Islet of Langerhans (tissue), 1 donor: ENCODE measurements around the gene ACSF2.
"Not testable (repeated sequence)": the region's sequence is repeated elsewhere in the genome, so short reads cannot be mapped to it uniquely, and the experiment has no call there.

ENCODE experiments used
- FAIRE-seq: peaks from one replicate; lab custom pipeline; 2011; peaks lifted over from hg19 to GRCh38; lab: Jason Lieb, UNC

The ACSF2 gene

GRCh38 chr17:50407921-50408320 is 18.1 kb upstream of the ACSF2 start:
- no peak for FAIRE-seq

DNA sequence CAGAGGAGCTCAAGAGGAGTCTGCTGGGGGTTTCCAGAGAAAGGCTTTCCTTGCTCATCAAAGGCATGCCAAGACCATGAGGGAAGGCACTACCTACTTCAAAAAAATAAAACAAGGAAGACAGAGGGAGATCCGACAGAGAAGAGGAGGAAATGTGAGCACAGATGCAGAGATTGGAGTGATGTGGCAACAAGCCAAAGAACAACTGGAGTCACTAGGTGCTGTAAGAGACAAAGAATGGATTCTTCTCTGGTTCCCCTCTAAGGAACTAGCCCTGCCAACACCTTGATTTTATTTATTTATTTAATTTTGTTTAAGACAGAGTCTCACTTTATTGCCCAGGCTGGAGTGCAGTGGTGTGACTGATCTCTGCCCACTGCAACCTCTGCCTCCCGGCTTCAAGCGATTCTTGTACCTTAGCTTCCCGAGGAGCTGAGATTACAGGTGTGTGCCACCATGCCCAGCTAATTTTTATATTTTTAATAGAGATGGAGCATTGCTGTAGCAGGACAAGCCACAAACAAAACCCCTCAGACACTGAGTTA is 13.8 kb upstream of the ACSF2 start:
- no peak for FAIRE-seq

- no peak for FAIRE-seq
Measured at GRCh38 chr17:50414808-50415207, 11.2 kb upstream of the ACSF2 start.

DNA sequence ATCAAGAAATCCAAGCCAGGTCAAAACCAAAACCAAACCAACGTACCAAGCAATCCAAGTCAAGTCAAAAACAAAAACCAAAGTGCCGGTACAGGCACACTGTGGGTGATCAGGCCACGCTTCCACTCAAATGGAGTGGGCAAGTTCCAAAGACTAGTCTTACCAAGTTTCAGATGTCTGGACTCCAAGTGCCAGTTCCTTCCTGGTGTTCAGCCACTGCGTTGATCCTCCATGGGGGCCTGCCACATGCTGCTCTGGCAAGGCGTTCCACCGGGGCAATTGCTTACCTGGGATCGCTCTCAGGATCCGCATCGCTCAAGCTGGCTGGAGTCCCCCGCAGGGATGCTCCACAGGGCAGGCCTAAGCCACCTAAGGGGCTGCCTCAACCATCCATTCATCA is 6.4 kb upstream of the ACSF2 start:
- not testable (repeated sequence) for FAIRE-seq

GRCh38 chr17:50420419-50421112 is 5.5 kb upstream of the ACSF2 start:
- no peak for FAIRE-seq

GRCh38 chr17:50421308-50422051 is 4.5 kb upstream of the ACSF2 start:
- no peak for FAIRE-seq

- FAIRE-seq: no peak
Measured at GRCh38 chr17:50422738-50423137, 3.3 kb upstream of the ACSF2 start.

DNA sequence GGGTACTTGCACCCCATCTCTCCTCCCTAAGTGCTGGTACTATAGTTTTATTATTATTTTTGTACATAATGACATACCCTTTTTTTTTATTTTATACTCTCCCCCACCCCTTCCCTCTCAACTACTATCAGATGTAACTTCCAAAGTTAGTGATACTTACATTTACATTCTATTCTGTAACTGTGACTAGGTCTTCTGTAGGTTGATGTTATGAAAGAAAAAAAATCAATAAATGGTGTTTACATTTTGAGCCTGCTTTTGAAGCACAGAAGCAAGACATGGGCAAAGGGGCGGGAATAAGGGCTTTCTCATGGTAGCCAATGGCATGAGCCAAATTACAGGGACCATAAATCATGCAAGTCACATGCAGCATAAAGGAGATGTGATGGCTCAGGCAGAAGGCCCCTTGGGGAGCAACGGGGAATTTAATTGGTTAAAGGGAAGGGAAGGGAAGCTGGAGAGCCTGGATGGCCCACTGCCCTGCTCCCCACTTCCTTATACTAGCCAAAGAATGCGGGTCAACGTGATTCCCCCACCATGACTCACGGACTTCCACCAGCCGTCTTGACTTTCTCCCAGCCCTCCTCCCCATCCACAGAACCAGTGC is 2.4 kb upstream of the ACSF2 start:
- no peak for FAIRE-seq

DNA sequence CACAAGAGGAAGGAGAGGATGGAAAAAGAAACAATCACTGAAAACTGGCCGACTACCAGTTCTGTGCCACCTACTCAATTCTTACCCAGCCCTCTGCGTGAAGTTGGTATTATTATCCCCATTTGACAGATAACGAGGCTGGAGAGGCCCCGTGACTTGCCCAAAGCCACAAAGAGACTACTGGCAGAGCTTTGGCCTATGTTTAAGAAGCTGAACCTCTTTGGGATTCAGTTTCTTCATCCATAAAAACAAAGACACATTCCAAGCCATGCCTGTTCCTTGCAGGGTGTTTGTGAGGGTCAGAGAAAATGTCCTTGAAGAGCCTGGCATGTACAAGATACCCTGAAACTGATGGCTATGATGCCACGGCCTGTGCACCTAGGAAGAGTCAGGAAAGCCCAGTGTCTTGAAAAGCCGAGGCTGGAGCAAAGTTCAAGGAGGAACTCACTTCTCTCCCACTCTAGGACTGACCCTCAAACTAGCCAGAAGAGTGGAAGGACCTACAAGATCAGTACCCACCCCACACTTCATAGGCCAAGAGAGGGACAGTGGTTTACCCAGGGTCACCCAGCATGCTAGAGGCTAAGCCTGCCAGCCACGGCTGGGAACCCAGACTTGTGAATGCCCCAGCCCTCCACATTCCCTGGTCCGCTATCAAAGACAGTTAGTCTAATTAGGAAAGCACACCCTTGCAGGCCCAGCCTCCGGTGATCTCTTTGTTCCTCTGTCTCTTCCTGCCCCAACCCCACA is 1.6 kb upstream of the ACSF2 start:
- FAIRE-seq: no peak

DNA sequence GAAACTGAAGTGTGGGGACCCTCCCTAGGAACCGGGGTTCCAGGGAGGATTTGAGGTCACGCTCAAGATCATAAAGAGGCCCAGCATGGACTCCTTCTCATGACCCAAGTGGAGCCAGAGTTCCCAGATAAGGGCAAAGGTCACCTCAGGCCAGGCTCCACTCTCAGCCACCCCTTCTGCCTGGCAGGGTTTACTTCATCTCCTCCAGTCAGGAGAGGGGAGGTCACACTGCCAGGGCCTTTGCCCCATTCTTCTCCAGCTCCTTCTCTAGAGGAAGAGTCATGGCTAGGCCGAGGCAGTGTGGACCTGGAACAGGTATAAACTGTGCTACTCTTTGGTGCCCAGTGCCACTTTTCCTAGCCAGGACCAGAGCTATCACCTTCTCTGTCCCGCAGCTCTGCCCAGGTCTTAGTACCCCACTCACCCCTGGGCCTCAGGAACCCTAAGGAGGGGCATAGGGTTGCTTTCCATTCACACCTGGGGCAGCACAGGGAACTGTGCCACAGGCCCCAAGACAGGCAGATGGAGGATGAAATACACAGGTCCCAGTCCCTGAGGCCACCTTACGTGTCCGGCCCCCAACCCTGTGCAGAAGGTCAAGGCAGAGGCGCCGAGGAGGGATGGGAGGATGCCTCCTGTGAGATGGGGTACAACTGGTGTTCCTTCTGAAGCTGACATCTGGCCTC is 879 bp upstream of the ACSF2 start:
- FAIRE-seq: no peak

GRCh38 chr17:50426472-50426782 is 409 bp downstream of the ACSF2 start:
- no peak for FAIRE-seq

DNA sequence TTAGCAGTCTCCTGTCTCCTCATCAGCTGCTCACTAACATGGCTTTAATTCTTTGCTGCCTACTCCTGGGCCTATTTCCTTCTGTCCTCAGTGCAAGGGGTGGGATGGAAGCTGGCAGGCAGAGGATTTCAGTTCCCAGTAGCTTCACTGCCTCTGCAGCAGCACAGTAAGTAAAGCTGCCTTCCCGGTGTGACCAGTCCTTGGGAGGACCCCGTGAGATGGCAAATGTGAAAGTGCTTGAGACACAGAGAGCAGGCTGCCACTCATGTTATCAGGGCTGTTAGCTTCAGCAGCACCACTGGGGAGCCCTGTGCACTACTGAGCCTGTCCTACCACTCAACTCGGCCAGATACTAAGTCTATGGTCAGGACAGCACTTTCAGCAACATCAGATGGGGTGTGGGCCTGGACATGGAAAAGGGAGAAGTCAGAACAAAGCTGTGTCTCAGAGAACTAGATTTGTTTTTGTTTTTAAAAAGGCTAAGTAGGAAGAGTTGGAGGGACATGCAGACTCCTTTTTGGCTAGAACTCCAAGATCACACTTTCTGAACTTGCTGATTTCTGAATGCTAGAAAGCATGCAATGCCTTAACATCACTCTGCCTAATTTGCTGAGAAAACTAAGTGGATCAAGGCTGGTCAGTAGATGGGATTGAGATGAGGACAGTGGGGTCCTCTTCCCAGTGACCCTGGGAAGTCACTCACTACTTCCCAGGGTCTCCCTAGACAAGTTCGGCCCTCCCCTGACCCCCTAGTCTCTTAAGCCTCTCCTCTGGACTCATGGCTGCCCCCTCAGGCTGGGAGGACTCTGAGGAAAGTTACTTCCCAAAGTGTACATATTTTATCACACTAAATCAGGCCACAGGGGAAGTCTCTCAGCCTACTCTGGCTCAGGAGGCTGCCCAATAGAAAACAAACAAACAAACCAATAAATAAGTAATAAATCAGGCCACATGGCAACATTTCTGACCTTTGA is 1.1 kb downstream of the ACSF2 start:
- FAIRE-seq: no peak

DNA sequence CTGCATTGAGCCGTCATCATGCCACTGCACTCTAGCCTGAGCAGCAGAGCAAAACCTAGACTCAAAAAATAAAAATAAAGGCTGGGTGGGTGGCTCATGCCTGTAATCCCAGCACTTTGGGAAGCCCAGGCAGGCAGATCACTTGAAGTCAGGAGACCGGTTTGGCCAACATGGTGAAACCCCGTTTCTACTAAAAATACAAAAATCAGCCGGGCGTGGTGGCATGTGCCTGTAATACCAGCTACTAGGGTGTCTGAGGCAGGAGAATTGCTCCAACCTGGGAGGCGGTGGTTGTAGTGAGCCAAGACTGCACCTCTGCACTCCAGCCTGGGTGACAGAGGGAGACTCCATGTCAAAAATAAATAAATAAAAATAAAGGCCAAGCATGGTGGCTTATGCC is 2.1 kb downstream of the ACSF2 start:
- not testable (repeated sequence) for FAIRE-seq

DNA sequence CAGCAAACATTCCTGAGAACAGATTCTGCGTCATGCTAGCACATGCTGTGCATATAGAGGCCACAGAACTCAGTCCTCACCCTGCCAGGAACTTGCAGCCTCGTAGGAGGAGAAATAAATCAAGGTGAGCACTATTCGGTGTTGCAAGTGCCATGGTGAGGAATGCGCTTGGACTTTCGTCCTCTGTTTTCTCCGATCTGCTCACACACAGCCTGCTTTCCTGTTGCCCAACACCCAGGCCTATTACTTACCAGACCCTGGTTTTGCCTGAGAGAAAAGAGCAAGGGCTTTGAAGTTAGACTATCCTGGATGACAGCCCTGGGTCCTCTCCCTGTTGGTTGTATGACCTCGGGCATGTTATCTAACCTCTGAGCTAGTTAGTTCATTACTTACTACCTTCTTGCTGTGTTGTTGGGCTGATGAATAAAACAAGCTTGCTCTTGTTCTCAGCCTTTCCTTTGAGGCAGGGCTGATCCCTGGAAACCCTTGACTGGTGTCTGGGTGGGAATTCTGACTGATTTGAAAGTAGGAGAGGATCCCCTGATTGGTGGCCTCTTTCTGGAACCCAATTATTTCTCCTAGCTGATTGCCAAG is 2.9 kb downstream of the ACSF2 start:
- no peak for FAIRE-seq

- FAIRE-seq: no peak
Measured at GRCh38 chr17:50429793-50430192, 3.8 kb downstream of the ACSF2 start.

DNA sequence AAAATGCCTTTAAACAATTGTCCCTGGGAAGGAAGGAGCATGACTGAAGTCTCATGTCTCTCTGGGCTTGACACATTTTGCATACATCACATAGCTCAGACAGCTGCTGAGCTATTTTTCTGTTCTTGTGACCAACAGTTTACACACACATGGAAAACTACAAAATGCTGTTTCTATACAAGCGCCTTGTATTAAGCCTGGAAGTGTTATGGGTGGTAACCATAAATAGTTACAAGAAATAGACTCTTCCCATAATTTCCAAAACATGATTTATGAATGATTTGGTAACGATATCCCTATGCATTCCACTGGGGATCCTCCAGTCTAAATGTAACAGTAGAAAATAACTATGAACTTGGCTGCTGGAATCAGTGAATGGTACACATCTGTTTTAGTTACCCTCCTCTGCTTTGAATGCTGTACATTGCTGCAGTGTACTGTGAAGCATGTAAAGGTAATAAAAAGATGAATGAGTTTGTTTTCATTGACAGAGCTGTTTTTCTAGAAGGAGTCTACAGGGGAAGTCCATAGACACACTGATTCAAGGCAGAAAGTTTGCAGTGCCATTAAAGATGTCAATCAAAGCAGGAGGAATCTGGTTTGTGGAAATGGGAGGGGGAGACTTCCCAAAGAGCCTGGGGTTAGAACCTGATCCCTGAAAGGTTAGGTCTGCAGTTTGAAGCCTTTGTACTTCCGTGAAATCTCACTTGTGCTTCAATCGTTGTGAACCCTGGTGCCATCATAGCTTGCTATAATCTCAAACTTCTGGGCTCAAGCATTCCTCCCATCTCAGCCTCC is 5.0 kb downstream of the ACSF2 start:
- no peak for FAIRE-seq

DNA sequence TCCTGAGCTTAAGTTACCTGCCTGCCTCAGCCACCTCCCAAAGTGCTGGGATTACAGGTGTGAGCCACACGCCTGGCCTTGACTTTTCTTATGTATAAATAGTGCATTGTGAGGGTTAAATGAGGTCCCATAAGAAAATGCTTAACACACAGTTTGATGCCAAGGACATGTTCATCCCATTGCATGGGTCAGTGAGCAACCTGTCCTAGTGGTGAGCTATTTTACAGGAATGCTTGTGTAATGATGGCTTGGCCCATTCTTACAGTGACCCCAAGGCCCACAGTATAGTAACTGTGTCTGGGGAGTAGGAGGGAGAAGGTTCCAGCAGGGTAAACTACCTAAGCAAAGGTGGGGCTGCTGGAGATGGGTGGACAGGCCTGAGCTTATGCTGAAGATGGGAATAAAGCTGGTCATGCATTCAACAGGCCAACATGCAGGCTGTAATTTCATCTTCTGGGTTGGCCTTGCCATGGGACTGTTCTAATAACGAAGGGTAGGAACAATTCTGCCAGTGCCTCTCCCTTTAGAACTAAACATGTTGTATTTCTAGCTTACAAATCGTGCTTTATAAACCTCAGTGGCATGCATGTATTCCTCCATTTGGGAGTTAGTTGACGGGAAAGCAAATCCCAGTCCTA is 6.2 kb downstream of the ACSF2 start:
- FAIRE-seq: no peak

GRCh38 chr17:50437409-50437808 is 11.4 kb downstream of the ACSF2 start:
- FAIRE-seq: no peak

DNA sequence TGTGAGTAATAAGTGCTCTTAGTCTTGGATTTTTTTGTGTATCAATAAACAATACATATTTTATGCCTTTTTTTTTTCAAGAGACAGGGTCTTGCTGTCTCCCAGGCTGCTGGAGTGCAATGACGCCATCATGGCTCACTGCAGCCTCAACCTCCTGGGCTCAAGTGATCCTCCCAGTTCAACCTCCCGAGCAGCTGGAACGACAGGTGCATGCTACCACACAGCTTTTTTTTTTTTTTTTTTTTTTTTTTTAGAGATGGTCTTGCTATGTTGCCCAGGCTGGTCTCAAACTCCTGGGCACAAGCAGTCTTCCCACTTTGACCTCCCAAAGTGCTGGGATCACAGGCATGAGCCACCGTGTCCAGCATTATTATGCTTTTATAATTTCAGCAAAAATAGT is 13.0 kb downstream of the ACSF2 start:
- FAIRE-seq: no peak
